ENCODE measurements around the gene LRRC74A. TPM values are rescaled to one million over a fixed set of nuclear protein-coding genes. Genes with fewer than 3 reads are reported as not detected.

LRRC74A gene
- total RNA-seq, 1 donor from 2014 or later = not detected

DNA sequence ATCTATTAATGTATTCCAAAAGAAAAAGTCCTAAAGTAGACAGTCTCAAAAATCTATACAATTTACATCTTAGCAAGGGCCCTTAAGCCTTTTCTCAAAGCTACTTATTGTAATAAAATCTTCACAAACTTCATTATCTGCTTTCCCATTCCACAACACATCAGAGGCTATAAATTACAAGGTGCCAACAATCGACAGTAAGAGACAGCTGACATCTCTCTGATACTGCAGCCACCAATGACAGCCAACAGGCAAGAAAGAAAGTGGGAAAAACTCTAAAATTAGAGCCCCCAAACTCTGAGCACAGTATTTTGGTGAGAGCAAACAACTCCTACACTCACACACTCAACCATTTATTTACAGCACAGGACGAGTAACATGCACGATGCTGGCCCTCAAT lies 15.7 kb upstream of the LRRC74A start:
- no peak for DNase-seq (ENCODE audit: low read depth)

DNA sequence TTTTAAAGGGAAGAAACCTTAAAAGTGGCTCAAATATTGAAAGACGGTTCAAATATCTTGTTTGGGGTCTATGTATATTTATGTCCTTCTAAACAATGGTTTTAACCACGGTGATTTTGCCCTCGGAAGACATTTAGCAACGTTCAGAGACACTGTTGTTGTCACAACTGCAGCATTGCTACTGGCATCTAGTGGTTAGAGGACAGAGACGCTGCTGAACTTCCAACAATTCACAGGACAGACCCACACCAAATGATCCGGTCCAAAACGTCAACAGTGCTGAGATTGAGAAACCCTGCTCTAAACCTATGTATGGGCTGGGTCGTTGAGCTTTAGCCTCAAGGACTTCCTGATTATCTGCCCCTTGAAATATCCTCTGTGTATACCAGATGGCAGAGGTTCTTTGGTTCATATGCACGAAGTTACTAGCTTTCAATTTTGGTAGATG lies 15.2 kb upstream of the LRRC74A start:
- peak; percentile 39 for DNase-seq (ENCODE audit: low read depth)

DNA sequence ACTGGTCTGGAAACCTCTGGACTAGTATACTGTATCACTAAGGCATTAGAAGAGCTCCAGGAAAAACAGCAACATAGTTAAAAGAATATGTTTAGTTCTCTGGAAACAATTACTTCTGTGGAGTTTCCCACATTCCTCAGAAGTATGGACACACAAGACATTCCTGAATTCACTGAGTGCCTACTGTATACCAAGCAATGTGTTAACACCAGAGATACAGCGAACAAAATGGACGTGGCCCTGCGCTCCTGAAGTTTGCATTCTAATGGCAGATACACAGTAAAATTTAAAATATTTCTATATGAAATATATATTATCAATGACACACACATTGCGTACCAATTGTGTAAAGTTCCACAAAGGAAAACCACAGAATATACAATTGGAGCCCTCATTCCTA lies 14.6 kb upstream of the LRRC74A start:
- DNase-seq (ENCODE audit: low read depth) = peak; percentile 56

DNA sequence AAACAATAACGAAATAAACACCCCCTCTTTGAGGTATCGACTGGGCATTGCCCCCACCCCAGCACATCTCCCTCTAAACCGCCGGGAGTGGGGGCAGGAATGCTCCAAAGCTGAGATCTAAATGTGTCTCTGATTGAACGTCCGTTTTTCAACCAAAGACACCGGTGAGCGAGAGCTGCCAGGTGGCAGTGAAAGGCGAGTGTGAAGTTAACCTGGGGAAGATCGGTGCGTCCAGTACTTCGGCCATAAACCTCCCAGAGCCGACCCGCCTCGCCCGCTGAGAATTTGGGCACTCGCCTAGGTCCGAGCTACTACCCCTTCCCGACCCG lies 14.2 kb upstream of the LRRC74A start:
- no peak for DNase-seq (ENCODE audit: low read depth)

DNA sequence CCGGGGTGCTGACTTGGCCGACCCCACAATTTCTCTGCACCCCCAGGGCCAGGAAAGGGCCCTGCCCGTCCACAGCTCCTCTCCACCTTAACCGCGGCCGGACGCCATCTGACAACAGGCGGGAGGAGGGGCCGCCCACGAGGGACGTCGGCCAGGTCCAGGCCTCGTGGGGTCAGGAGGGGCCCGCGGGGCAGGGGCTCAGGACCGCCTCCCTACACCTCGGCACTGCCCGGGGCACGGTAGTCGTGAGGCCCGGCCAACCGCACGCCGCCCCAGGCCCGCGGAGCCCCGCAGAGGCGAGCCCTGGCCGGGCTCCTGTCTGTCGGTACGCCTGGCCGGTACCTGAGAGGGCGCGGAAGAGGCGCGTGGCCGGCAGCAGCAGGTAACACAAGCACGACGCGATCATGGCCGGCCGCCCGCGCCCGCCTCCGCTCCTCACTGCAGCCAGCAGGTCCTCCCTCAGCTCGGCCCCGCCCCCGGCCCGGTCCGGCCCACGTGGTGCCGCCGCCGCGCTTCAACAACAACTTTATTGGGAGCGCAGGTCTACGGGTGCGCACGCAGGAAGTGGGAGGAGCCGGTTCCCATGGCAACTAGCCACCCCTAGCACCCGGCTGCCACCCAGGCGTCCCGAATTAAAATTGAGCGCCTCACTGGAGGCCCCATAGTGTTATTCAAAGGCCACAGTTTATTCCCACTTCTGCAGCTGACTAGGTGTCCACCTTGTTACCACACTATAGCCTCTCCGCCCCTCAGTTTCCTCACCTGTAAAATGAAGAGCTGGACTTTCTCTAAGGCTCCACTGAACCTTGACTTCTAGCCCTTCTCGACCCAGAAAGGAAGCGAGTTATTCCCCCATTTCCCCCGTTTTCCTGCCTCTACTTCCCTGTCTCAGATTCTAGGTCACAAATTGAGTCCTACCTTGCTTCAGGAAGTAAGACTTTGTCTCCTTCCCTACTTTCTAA lies 13.5 kb upstream of the LRRC74A start, which contains the start of gene ANGEL1:
Gene ANGEL1 (minus strand): TSS at position 461 of the 962 bp plus-strand sequence. CDS start 55 bp downstream, at position 406.
- peak; percentile 73 for DNase-seq (ENCODE audit: low read depth)

DNA sequence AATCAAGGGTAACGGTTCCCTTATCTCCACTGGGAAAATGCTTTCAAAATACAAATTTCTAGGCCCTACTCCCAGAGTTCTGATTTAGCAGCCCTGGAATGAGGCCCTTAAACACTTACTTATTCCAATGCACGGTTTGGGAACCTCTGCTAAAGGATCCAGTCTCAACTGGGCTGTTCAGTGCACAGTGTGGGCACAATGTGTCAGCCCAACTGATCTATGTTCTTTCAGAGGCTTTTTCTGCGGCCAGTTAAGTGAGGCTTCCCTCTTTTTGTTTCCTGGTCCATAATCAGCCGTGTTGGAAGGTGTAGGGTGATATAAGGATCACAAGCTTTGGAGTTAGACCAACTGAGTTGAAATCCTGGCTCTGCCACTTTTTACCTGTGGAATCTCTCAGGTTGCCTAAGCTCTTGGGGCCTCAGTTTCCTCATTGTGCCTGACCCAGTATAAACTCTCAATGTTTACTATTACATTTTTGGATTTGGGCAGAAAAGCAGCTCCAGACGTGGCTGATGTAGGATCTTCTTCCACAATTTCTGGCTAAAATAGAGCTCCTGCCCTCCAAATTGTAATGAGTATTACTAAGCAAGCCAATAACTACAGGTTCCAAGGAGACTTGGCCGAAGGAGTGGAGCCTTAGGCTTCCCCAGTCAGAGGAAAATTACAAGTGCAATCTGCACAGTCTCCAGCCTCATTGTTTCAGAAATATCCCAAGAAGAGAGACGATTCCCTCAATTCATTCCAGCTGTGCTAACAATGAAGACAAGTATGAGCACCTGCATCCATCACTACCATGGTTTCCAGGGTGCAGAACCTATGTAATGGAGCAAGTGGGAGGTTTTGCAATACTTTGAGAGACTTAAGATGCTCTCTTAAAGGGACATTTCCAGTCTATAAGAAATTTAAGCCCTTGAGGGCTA lies 11.2 kb upstream of the LRRC74A start:
- DNase-seq (ENCODE audit: low read depth) = no peak

DNA sequence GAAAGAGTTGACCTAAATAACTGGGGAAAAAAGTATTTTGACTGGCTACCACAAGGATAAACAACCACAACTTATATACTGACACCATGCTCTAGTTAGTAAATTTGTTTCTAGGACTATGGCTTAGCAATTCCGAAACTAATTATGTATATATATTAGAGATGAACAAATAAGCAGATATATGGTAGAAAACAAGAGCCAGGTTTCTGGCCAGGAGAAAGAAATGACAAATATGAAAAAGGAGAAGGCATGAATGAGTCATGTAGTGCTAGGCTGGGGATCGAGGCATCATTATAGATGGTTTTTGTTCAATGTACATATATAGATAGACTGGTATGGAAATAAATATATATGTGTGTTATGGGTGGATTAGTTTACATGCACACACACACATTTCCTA lies 5.5 kb upstream of the LRRC74A start:
- DNase-seq (ENCODE audit: low read depth) = no peak

DNA sequence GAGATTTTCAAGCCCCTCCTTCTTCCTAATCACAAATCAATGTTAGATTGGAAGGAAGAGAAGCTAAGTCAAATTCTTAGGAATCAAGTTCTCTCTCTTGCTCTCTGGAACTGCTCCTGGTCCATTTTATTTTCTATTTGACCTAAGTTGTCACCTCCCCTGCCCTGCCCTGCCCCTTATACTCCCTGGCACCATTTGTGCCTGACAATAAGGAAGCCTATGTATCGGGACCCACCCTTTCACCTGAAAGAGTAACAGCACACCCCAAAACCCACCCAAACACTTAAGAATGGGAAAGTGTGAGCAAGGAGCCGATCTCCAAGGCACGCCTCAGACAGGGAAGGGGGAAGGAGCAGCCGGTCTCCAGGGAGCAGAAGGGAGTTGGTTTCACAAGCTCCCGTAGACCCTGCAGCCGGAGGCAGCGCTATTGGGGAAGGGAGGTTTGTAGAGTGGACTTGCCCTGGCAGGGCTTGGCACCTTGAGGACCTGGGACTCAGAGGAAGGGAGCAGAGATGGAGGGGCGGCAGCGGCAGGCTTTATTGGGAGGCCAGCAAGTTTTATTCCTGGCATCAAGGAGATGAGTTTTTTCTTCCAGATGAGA lies 1.6 kb downstream of the LRRC74A start:
- no peak for DNase-seq (ENCODE audit: low read depth)

DNA sequence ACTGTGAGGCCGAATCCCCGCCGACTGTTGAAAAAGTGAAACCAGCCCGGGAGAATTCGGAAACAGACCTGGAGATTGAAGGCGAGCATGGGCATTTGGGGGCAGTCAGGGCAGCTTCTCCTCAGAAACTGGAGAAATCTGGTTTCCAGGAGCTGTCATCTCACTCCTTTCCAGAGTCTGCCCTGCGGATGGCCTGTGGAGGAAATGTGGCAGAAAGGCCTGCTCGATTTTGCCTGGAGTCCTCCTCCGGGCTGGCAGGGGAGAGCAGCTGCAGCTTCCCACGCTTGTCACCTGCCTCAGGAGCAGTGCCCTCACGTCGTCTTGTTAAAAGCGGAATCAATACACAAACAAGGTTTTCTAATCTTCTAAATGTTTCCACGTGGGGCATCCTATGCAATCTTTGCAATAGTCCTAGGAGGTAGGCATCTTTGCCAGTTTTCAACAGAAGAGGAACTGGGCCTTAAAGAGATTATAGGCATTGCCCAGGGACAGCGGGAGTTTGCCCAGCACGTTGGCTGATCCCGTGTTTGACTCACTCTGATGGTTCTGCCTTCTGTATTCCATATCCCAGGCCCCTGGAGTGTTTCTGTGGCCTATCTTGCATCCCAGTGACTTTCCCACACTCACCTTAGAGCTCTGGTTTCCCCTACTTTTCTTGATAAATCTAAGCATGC lies 2.3 kb downstream of the LRRC74A start:
- no peak for DNase-seq (ENCODE audit: low read depth)

DNA sequence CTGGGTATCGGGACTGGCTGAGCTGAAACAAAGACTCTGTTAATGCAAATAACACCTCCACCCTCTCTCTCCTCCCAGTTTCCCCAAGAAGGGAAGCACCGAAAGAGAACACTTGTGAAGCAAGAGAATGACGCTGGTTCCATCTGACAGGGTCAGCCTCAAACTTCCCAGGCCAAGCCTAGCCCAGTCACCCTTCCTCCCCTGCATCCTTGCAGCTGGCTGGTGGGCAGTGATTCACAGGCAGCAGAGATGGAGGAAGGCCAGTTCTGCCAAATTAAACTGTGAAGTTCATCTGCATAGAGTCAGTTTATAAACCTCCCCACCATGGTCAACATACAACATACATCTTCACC lies 2.8 kb downstream of the LRRC74A start:
- DNase-seq (ENCODE audit: low read depth) = no peak

DNA sequence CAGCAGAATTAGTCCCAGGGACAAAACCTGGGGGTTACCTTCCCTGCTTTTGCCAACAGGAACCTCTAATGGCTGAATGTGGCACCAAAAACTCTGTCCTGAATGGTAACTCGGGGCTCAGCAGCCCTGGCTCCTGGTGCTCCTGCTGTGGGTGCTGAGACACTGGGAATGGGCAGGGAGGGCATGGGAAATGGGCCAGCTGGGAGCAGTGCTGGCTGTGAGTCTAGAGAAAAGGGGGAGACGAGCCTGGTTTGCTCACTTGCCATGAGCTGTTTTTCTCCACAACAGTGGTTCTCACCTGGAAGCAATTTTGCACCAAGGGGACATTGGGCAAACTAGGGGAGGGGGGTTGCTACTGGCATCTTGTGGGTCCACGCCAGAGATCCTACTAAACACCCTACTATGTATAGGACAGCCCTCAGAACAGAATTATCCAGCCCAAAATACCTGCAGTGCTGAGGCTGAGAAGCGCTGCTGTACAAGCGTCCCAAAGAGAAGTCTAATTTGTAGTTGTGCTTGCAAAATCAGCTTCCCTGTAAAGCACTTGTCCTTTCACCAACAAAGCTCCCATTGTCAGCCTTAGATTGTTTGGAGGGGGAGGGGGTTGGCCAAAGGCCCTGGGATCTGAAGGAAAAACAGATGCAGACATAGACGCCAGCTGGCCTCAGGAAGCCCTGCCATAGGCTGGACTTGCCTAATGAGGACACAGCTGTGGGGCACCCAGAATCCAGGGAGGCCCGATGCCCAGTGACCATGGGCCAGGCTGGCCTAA lies 3.6 kb downstream of the LRRC74A start:
- no peak for DNase-seq (ENCODE audit: low read depth)

DNA sequence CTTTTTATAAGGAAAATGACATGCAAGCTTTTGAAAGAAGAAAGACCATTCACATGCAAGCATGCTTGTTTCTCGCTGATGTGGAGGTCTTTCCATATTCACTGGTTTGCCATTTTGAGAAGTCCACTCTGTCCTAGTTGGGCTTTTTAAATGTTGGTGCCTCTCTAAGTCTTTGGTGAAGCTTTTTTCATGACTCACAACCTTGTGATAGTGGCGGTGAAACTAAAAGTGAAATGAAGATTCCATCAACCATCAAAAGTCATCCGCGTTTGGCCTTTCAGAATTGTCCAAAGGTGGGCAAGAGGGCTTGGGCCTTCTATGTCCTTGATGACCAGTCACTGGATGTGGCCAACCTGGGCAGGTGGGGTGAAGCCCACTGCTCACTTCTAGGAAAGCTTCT lies 4.3 kb downstream of the LRRC74A start:
- no peak for DNase-seq (ENCODE audit: low read depth)

DNA sequence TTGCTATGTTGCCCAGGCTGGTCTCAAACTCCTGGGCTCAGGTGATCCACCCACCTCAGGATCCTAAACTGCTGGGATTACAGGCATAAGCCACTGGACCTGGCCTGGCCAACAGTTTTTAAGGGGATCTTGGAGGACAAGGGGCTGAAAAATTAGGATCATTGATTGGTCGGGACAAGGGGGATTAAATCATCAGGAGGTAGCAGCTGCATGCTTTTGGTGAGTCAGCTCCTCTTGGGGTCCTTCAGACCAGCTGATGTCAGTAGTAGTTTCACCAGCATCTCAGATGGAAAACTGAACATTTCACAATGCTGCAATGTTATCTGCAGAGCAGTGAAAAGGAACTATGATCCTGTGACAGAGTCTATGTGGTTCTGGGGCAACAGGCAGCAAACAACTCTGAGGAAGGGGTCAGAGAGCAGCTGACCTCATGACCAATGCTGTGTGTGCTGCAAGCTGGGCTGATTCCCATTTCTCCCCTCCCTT lies 6.3 kb downstream of the LRRC74A start:
- peak; percentile 38 for DNase-seq (ENCODE audit: low read depth)

DNA sequence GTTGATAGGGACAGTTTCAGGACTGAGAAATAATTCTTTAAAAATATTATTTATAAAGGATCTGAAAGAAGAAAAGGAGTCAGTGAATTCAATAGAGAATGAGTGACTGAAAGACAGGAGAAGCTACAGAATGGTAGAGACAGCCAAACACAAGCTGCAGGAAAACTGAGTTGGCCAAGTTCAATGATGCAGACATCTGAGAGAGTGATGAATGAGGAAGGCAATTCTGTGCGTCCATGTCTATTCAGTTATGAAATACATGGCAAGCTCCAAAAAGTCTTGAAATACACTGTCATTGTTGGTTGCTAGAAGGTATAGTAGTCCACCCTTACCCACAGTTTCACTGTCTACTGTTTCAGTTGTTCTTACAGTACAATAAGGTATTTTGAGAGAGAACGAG lies 6.8 kb downstream of the LRRC74A start:
- no peak for DNase-seq (ENCODE audit: low read depth)

DNA sequence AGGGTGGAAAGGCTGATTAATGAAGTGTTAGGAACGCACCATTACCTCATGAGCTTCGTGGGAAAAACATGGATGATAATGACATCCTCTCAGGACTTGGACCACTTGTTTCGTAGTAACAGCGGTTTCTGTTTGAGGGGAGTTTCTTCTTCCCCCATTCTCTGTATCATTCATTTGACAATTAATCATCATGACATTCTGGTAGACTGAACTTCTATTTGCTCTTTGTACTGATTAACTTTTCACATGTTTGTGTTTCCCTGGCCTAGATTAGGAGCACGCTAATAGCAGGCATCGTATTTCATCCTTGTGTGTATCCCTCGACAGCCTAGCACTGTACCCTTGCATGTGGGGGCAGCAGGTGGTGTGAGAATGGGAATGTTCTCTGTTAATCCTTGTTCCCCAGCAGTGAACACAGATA lies 8.0 kb downstream of the LRRC74A start:
- peak; percentile 54 for DNase-seq (ENCODE audit: low read depth)

DNA sequence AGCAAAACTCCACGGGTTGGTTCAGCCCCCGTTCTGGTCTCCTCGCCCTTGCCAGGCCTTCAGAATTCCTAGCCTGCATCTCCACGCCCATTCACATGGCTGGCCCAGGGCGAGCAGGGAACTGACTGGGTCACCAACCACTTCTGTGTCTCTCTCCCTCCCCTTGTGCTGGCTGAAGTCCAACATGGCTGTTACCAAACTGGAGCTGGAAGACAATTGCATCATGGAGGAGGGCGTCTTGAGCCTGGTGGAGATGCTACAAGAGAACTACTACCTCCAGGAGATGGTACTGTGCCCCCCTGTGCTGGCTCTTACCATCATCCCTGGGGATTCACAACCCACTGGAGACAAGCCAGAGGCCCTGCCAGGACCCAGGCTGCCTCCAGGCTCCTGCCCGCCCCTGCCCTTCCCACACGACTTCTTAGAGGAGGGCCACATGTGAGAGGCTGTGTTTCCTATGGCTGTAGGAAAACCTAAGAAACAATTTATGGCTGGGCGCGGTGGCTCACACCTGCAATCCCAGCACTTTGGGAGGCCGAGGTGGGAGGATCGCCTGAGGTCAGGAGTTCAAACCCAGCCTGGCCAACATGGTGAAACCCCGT lies 9.9 kb downstream of the LRRC74A start:
- no peak for DNase-seq (ENCODE audit: low read depth)

DNA sequence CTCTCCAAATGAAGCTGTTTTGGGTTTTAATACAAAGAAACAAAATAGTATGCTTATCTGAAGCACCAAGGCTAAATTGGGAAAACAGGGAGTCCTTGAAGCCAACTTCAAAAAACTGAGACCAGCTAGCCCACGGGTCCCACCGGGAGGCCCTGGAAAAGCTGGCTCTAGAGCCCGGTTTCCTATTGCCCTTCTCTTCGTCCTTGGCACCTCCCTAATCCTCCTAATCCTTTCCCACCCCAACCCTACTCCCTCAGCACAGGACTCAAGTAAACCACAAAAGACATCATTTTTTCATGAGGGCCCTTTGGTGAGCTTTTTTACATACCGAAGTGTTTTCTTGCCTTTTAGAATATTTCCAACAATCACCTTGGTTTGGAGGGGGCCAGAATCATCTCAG lies 11.3 kb downstream of the LRRC74A start:
- DNase-seq (ENCODE audit: low read depth) = no peak

DNA sequence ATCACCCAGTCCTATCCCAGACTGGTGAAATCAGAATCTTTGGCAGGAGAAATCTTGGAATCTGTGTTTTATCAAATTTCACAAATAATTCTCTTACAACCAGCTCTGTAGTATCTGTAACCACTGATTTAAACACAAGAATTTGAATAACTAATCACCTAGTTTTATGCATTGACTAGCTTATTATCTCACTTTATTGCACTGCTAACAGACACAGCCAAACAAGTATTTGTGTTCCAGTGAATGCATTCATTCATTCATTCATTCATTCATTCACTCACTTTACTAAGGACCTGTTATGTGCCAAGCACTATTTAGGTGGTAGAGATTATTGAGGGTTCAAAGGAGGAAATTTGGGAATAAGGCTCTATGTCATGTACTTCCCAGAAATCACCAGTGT lies 16.2 kb downstream of the LRRC74A start:
- DNase-seq (ENCODE audit: low read depth) = no peak

DNA sequence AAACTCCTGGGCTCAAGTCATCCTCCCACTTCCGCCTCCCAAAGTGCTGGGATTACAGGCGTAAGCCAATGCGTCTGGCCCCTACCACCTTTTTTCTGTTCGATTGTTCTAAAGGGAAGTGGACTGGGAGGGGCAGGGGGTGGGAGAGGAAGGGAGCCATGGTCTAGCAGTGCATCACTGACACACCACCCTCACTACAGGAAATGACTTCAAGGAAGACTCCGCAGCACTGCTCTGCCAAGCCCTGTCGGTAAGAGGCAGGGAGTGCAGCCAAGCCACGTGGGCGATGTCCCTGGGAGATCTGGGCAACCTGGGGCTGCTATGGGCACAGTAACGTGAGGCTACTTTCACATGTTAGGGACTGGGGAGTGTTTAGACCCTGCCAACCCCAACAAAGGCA lies 18.0 kb downstream of the LRRC74A start:
- DNase-seq (ENCODE audit: low read depth) = no peak

DNA sequence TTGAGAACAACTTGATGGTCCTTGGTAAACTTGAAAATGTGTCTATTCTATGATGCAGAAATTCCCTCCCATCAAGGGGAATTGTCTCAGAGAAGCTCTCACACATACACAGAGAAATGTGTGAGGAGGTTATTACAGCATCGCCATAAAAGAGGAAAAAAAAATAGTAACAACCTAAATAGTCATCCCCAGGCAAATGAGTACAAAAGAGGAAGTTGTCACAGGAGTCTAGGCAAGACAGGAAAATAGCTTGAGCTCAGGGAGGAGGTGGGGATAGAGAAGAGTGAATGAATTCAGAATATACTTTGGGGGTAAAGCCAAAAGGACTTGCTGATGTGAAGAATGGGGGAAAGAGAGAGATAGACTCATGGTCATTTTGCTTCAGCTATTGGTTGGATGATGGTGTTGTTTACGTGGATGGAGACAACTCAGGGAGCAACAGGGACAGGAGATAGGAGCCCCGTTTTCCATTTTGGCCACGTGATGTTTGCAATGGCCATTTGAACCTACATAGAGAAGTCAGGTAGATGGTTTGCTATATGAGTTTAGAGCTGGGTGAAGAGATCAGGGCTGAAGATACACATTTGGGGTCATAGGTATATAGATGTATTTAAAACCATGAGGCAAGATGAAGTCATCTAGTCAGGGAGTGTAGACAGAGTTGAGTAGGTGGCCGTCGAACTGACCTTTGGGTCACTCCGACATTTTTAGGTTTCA lies 20.3 kb downstream of the LRRC74A start:
- no peak for DNase-seq (ENCODE audit: low read depth)
